ENCODE data around the gene PLEKHG7.
"Not testable (repeated sequence)": the region's sequence is repeated elsewhere in the genome, so short reads cannot be mapped to it uniquely, and the experiment has no call there.

PLEKHG7 gene

GRCh38 chr12:92749691-92750090 lies 46.9 kb downstream of the PLEKHG7 start:
- DNase-seq (ENCODE audit: low spot score), result not testable (repeated sequence)

- no peak for DNase-seq (ENCODE audit: low spot score)
Measured at GRCh38 chr12:92753976-92754885, 51.4 kb downstream of the PLEKHG7 start.

GRCh38 chr12:92756898-92757596 lies 54.3 kb downstream of the PLEKHG7 start:
- no peak for DNase-seq (ENCODE audit: low spot score)

GRCh38 chr12:92757597-92758121 lies 54.9 kb downstream of the PLEKHG7 start:
- DNase-seq (ENCODE audit: low spot score), result no peak

- no peak for DNase-seq (ENCODE audit: low spot score)
Measured at GRCh38 chr12:92759634-92760268, 57.0 kb downstream of the PLEKHG7 start.

GRCh38 chr12:92762773-92763172 lies 60.0 kb downstream of the PLEKHG7 start:
- DNase-seq (ENCODE audit: low spot score), result no peak

GRCh38 chr12:92764831-92765230 lies 62.0 kb downstream of the PLEKHG7 start:
- no peak for DNase-seq (ENCODE audit: low spot score)

- no peak for DNase-seq (ENCODE audit: low spot score)
Measured at GRCh38 chr12:92765871-92766270, 63.1 kb downstream of the PLEKHG7 start.

- DNase-seq (ENCODE audit: low spot score), result no peak
Measured at GRCh38 chr12:92769124-92769901, 66.5 kb downstream of the PLEKHG7 start.

GRCh38 chr12:92771001-92771400 lies 68.2 kb downstream of the PLEKHG7 start:
- no peak for DNase-seq (ENCODE audit: low spot score)

GRCh38 chr12:92775416-92775815 lies 72.6 kb downstream of the PLEKHG7 start:
- DNase-seq (ENCODE audit: low spot score), result no peak

GRCh38 chr12:92778525-92778924 lies 75.7 kb downstream of the PLEKHG7 start:
- DNase-seq (ENCODE audit: low spot score), result no peak

- no peak for DNase-seq (ENCODE audit: low spot score)
Measured at GRCh38 chr12:92779902-92780301, 77.1 kb downstream of the PLEKHG7 start.

GRCh38 chr12:92784356-92784755 lies 81.6 kb downstream of the PLEKHG7 start:
- DNase-seq (ENCODE audit: low spot score), result no peak

- no peak for DNase-seq (ENCODE audit: low spot score)
Measured at GRCh38 chr12:92784797-92785562, 82.2 kb downstream of the PLEKHG7 start.

- no peak for DNase-seq (ENCODE audit: low spot score)
Measured at GRCh38 chr12:92785563-92785950, 82.8 kb downstream of the PLEKHG7 start.

- no peak for DNase-seq (ENCODE audit: low spot score)
Measured at GRCh38 chr12:92786045-92786444, 83.3 kb downstream of the PLEKHG7 start.

GRCh38 chr12:92794356-92794755 lies 91.6 kb downstream of the PLEKHG7 start:
- not testable (repeated sequence) for DNase-seq (ENCODE audit: low spot score)

- no peak for DNase-seq (ENCODE audit: low spot score)
Measured at GRCh38 chr12:92794814-92795213, 92.0 kb downstream of the PLEKHG7 start.

GRCh38 chr12:92796650-92797049 lies 93.9 kb downstream of the PLEKHG7 start:
- no peak for DNase-seq (ENCODE audit: low spot score)

- no peak for DNase-seq (ENCODE audit: low spot score)
Measured at GRCh38 chr12:92802906-92803305, 100.1 kb downstream of the PLEKHG7 start.

Measured in left forelimb (tissue), 1 donor.